K562 (cell line): ENCODE results near the gene PTCHD4.

Experiments used
- HNRNPL ChIP-seq: fragments of 200-400 bp; formaldehyde crosslinking; IDR thresholded peaks from 2 replicates; pipeline ENCODE4 v1.6.1; 2017; ENCODE audit warnings: low read depth, mild to moderate bottlenecking, low read length
- MAFK ChIP-seq: IDR thresholded peaks from 2 replicates; pipeline ENCODE4 v1.6.1; 2011; ENCODE audit warnings: low read length, improper control_type of control experiment
- YY1 ChIP-seq, 3 experiments: IDR thresholded peaks; 2 replicates each; pipeline ENCODE4 v1.6.1; 2011; ENCODE audit warnings: low read length in 2 of 3, mild to moderate bottlenecking in 2 of 3, moderate library complexity in 2 of 3, borderline replicate concordance in 1 of 3, control low read depth in 1 of 3, low read depth in 1 of 3; ENCODE audit not compliant: insufficient read depth in 3 of 3, insufficient replicate concordance in 2 of 3, control insufficient read depth in 1 of 3, insufficient read length in 1 of 3; ENCODE audit errors: extremely low read depth in 1 of 3
- ZNF224 ChIP-seq: sonication (generic); formaldehyde crosslinking; IDR thresholded peaks from 2 replicates; pipeline ENCODE4 v1.8.0; 2022; ENCODE audit warnings: mild to moderate bottlenecking, missing genetic modification reagents

GRCh38 chr6:48085131-48085741 lies 25.8 kb downstream of the PTCHD4 start:
- TF ChIP-seq HNRNPL (no peak), YY1 (IDR thresholded peaks at IDR 0.05; ENCODE audit: borderline replicate concordance in 1 of 3, control insufficient read depth in 1 of 3, extremely low read depth in 1 of 3, insufficient read depth in 3 of 3, insufficient read length in 1 of 3, insufficient replicate concordance in 2 of 3, low read depth in 1 of 3, low read length in 2 of 3) (no peak), ZNF224 (CRISPR knock-in tag) (no peak), MAFK (no peak)
